ENCODE results near the gene SIGLEC7.
"Not testable (repeated sequence)": the region's sequence is repeated elsewhere in the genome, so short reads cannot be mapped to it uniquely, and the experiment has no call there.

SIGLEC7 gene

GRCh38 chr19:51139299-51140014 is 2.6 kb upstream of the SIGLEC7 start:
- DNase-seq (ENCODE audit: low read depth), result no peak

DNA sequence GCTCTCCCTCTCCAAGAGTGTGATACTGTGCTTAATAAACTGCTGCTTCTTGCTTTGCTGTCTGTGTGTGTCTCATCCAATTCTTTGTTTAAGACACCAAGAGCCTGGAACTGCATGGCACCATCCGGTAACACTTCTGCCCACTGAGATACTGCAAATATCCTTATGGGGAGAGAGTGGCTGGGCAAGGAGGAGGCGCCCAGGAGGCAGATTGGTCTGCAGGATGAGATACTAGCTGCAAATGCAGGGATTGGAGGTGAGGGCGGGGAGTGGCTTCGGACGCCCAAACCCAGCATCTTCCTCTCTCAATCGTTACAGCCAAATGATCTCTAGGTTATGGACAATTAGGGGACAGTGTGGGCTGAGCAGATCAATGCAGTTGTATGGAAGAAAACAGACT is 1.7 kb upstream of the SIGLEC7 start:
- no peak for DNase-seq (ENCODE audit: low read depth)

- no peak for DNase-seq (ENCODE audit: low read depth)
Observed at GRCh38 chr19:51141181-51141580, 920 bp upstream of the SIGLEC7 start.

- DNase-seq (ENCODE audit: low read depth), result not testable (repeated sequence)
Observed at GRCh38 chr19:51142809-51143475, 841 bp downstream of the SIGLEC7 start.

DNA sequence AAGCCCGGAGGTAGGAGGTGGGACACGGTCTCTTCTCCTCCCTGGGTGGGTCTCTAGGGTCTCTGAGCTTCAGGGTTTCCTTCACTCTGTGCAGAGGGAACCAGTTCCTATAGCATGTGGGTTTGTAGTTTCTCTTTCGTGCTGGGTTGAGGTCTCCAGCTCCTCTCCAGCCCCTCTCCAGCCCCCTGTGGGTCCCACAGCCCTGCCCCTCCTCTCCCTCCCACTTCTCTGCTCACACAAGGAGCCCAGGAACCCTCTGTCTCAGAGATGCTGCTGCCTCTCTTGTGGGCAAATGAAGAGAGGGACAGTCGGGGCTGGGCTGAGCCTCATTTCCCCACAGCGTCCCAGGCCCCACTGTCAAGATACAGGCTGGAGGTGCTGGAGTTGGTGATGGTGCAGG is 1.4 kb downstream of the SIGLEC7 start:
- no peak for DNase-seq (ENCODE audit: low read depth)

DNA sequence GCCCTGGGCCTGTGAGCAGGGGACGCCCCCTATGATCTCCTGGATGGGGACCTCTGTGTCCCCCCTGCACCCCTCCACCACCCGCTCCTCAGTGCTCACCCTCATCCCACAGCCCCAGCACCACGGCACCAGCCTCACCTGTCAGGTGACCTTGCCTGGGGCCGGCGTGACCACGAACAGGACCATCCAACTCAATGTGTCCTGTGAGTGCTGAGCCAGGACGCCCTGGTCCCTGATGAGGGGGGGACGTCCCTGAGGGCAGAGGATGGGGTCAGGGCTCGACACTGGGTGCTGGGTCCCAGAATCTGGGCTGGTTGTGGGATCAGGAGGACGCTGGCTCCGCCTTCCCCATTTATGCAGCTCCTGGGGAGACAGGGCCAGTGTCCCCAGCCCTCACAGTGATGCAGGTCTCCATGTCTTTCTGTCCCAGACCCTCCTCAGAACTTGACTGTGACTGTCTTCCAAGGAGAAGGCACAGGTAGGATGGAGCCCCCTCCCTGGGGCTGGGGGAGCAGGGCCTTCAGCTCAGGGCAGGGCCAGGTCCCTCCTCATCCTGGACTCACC is 2.5 kb downstream of the SIGLEC7 start:
- DNase-seq (ENCODE audit: low read depth), result no peak

GRCh38 chr19:51145916-51146493 is 3.9 kb downstream of the SIGLEC7 start:
- no peak for DNase-seq (ENCODE audit: low read depth)

GRCh38 chr19:51146751-51147150 is 4.7 kb downstream of the SIGLEC7 start:
- DNase-seq (ENCODE audit: low read depth), result no peak

DNA sequence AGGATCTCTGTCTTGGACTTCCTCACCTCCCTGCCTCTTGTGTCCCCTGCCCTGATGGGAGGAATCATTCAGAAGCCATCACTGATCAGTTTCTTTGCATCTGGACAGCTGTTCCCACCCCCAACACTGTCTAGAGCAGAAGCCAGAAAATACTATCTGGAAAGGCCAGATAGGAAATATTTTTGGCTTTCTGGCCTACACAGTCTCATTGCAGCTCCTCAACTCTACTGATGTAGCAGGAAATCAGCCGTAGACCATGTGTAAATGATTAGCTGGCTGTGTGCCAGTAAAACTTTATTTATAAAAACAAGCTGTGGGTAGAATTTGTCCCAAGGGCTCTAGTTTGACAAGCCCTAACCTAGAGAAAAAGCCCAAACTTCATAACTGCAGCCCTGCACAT is 5.6 kb downstream of the SIGLEC7 start:
- DNase-seq (ENCODE audit: low read depth), result no peak

GRCh38 chr19:51148580-51148979 is 6.5 kb downstream of the SIGLEC7 start:
- no peak for DNase-seq (ENCODE audit: low read depth)

- DNase-seq (ENCODE audit: low read depth), result no peak
Observed at GRCh38 chr19:51150627-51151026, 8.5 kb downstream of the SIGLEC7 start.

GRCh38 chr19:51156710-51157109 is 14.6 kb downstream of the SIGLEC7 start:
- DNase-seq (ENCODE audit: low read depth), result no peak

- DNase-seq (ENCODE audit: low read depth), result no peak
Observed at GRCh38 chr19:51157265-51157664, 15.2 kb downstream of the SIGLEC7 start.

DNA sequence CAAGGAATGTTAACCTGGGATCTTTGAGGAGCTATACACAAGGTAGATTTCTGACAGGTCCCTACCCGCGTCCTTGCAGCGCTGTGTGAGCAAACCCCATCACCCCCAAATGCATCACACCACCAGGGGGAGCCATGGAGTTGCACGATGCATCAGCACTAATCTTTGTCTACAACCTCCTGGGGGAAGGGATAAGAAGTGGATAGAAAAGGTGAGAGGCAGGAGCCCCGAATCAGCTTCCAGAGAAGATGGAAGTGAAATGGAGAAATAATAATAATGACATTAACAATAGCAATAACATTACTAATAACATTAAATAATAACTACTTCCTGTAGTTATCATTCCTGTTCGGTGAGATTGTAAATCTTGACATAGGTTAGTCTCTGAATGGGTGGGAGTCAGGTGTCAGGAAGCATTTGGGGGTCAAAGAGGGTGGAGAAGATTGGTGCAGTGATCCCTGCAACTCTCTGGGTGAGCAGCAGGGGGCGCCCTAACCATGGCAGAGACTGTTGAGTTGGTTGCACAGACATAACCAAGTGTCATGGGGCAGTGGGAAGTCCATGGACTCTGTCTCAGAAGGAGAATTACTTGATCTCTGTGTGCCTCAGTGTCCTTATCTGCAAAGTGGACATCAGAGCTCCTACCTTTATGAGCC is 16.5 kb downstream of the SIGLEC7 start:
- DNase-seq (ENCODE audit: low read depth), result peak; percentile 74

DNA sequence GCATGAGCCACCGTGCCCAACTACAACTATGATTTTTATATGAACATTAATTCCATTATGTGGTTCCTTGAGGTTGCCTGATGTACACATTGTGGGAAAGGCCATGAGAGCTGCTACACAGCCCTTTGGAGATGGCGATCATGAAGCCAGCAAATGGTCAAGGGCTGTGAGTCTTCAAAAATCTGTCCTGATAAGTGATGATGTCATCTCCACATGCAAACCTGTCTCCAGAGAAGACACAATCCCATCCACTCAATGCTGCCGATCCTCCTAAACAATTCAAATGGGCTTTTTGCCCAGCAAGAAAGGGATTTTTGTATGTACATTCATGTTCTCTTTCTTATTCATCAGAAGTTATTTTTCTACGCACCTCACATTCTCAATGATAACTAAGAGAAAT is 17.6 kb downstream of the SIGLEC7 start:
- no peak for DNase-seq (ENCODE audit: low read depth)

DNA sequence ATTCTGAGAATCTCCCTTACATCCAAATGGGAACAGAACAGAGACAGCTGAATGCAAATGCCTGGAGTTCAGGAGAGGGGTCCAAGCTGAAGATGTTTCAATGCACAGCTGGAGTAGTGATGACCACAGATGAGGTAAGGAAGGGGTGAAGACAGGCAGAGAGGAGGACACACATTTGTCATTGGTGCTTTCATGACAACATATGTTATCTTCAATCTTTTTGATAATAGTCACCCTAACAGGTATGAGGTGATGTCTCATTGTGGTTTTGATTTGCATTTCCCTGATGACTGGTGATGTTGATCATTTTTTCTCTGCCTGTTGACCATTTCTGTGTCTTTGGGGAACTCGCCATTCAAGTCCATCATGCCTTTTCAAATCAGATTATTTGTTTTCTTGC is 19.2 kb downstream of the SIGLEC7 start:
- no peak for DNase-seq (ENCODE audit: low read depth)

GRCh38 chr19:51161867-51162496 is 19.9 kb downstream of the SIGLEC7 start:
- DNase-seq (ENCODE audit: low read depth), result no peak

DNA sequence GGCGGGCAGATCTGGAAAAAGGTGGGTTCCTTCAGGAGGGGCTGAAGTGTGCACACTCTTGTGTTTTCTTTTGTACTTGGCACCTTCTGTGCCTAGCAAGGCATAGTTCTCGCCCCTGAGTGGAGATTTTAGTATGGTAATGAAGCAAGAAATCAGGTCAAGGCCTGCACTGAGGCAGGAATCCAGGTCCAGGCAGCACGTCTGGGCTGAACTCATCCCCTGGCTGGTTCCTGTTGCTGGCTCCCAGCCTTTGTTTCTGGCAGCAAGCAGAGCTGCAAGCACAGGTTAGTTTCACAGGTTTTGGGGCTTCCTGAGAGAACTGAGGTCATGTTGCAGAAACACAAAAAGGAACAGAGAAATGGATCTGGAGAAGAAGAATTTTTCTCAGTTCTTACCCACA is 21.2 kb downstream of the SIGLEC7 start:
- no peak for DNase-seq (ENCODE audit: low read depth)

GRCh38 chr19:51164215-51164614 is 22.1 kb downstream of the SIGLEC7 start:
- DNase-seq (ENCODE audit: low read depth), result no peak

DNA sequence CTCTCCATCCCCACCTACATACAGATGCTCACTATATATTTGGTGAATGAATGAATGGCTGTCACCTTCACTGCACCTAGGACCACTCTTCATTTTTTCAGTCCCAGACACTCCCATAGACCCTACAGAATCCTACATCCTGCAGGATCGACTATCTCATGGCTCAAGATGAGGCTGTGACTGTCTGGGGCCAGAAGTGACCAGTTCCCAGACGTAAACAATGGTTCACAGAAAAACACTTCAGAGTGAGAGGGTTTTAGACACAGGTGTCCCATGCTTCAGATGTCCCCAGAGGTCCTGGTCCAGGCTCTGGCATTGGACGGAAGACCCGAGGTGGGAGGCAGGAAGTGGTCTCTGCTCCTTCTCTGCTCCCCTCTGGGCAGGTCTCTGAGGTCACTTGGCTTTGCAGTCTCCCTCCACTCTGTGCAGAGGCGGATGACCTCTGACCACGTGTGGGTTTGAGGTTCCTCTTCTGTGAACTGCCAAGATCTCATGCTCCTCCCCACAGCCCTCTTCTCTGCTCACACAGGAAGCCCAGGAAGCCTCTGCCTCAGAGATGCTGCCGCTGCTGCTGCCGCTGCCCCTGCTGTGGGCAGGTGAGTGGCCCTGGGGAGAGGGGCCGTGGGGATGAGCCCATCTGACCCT is 24.9 kb downstream of the SIGLEC7 start:
- DNase-seq (ENCODE audit: low read depth), result peak; percentile 4

GRCh38 chr19:51168564-51169282 is 26.6 kb downstream of the SIGLEC7 start:
- no peak for DNase-seq (ENCODE audit: low read depth)

All from activated T-cell treated with anti-CD3 and anti-CD28 coated beads for 1 hour (primary cell).